H9 (cell line): ENCODE measurements around the gene ECSCR. TPM values are rescaled to one million over a fixed set of nuclear protein-coding genes. Genes with fewer than 3 reads are reported as not detected.

Experiments
- DNase-seq: peaks from one replicate; pipeline ENCODE4 v3.0.0-alpha.2; 2017
- H2AFZ ChIP-seq: one replicate; pipeline ENCODE4 v1.6.1; 2013; ENCODE audit warnings: mild to moderate bottlenecking, low read length, control low read depth, moderate library complexity
- H2AK5ac ChIP-seq: 2 replicates; pipeline ENCODE4 v1.6.1; 2013; ENCODE audit warnings: low read length, control low read depth, mixed read lengths; ENCODE audit not compliant: insufficient read length
- H2BK120ac ChIP-seq: one replicate; pipeline ENCODE4 v1.6.1; 2013; ENCODE audit warnings: low read depth, mild to moderate bottlenecking, low read length, control low read depth, inconsistent platforms; ENCODE audit not compliant: poor library complexity, severe bottlenecking
- H2BK12ac ChIP-seq: 2 replicates; pipeline ENCODE4 v1.6.1; 2013; ENCODE audit warnings: low read length, control low read depth, mixed read lengths, low read depth; ENCODE audit not compliant: insufficient read length
- H2BK15ac ChIP-seq: 2 replicates; pipeline ENCODE4 v1.6.1; 2013; ENCODE audit warnings: low read depth, low read length, control low read depth
- H2BK20ac ChIP-seq: one replicate; pipeline ENCODE4 v1.6.1; 2013; ENCODE audit warnings: low read depth, mild to moderate bottlenecking, low read length, control low read depth, inconsistent platforms; ENCODE audit not compliant: poor library complexity, severe bottlenecking
- H2BK5ac ChIP-seq: 2 replicates; pipeline ENCODE4 v1.6.1; 2013; ENCODE audit warnings: low read length, control low read depth, mixed read lengths; ENCODE audit not compliant: insufficient read length
- H3K14ac ChIP-seq: 2 replicates; pipeline ENCODE4 v1.6.1; 2013; ENCODE audit warnings: low read length, control low read depth; ENCODE audit not compliant: insufficient read depth
- H3K18ac ChIP-seq: 2 replicates; pipeline ENCODE4 v1.6.1; 2013; ENCODE audit warnings: low read depth, mild to moderate bottlenecking, mixed read lengths, low read length, control low read depth; ENCODE audit not compliant: insufficient read length
- H3K23ac ChIP-seq: 2 replicates; pipeline ENCODE4 v1.6.1; 2013; ENCODE audit warnings: low read length, control low read depth, mixed read lengths, low read depth; ENCODE audit not compliant: insufficient read length
- H3K23me2 ChIP-seq: 2 replicates; pipeline ENCODE4 v1.6.1; 2013; ENCODE audit warnings: low read depth, mild to moderate bottlenecking, mixed read lengths, low read length, control low read depth; ENCODE audit not compliant: insufficient read length, poor library complexity, severe bottlenecking
- H3K27ac ChIP-seq: 2 replicates; pipeline ENCODE4 v1.5.1; 2013; ENCODE audit warnings: low read length, control low read depth, mixed read lengths, low read depth; ENCODE audit not compliant: insufficient read length
- H3K27me3 ChIP-seq: 2 replicates; pipeline ENCODE4 v1.6.1; 2013; ENCODE audit warnings: low read length, control low read depth, inconsistent platforms; ENCODE audit not compliant: insufficient read depth
- H3K4ac ChIP-seq: 2 replicates; pipeline ENCODE4 v1.6.1; 2013; ENCODE audit warnings: low read depth, mild to moderate bottlenecking, control low read depth, inconsistent platforms, low read length, moderate library complexity
- H3K4me1 ChIP-seq: 2 replicates; pipeline ENCODE4 v1.6.1; 2013; ENCODE audit warnings: low read length, control low read depth, inconsistent platforms; ENCODE audit not compliant: insufficient read depth
- H3K4me2 ChIP-seq: 2 replicates; pipeline ENCODE4 v1.6.1; 2013; ENCODE audit warnings: low read length, control low read depth, mixed read lengths; ENCODE audit not compliant: insufficient read length, insufficient read depth
- H3K56ac ChIP-seq: 2 replicates; pipeline ENCODE4 v1.6.1; 2013; ENCODE audit warnings: low read depth, mild to moderate bottlenecking, mixed read lengths, low read length, control low read depth; ENCODE audit not compliant: insufficient read length
- H3K79me1 ChIP-seq: 2 replicates; pipeline ENCODE4 v1.6.1; 2013; ENCODE audit warnings: low read depth, mild to moderate bottlenecking, moderate library complexity, low read length, control low read depth, inconsistent platforms; ENCODE audit not compliant: insufficient read depth, poor library complexity, severe bottlenecking
- H3K79me2 ChIP-seq: 2 replicates; pipeline ENCODE4 v1.6.1; 2013; ENCODE audit warnings: low read length, control low read depth, inconsistent platforms; ENCODE audit not compliant: insufficient read depth
- H3K9ac ChIP-seq: 2 replicates; pipeline ENCODE4 v1.6.1; 2013; ENCODE audit warnings: low read length, control low read depth, mixed read lengths; ENCODE audit not compliant: insufficient read length; ENCODE audit errors: extremely low read depth
- H3K9me3 ChIP-seq: one replicate; pipeline ENCODE4 v1.6.1; 2013; ENCODE audit warnings: low read depth, low read length, inconsistent platforms; ENCODE audit not compliant: control insufficient read depth
- H3T11ph ChIP-seq: one replicate; pipeline ENCODE4 v1.6.1; 2013; ENCODE audit warnings: mild to moderate bottlenecking, low read length, control low read depth, inconsistent platforms
- H4K20me1 ChIP-seq: one replicate; pipeline ENCODE4 v1.6.1; 2013; ENCODE audit not compliant: control insufficient read depth, insufficient read length, insufficient read depth
- H4K5ac ChIP-seq: 2 replicates; pipeline ENCODE4 v1.6.1; 2013; ENCODE audit warnings: low read depth, mild to moderate bottlenecking, mixed read lengths, low read length, control low read depth; ENCODE audit not compliant: insufficient read length
- H4K8ac ChIP-seq: replicated peaks from 2 replicates; pipeline ENCODE4 v1.6.1; 2013; ENCODE audit warnings: low read length, control low read depth, mixed read lengths, low read depth; ENCODE audit not compliant: insufficient read length
- H4K91ac ChIP-seq: 2 replicates; pipeline ENCODE4 v1.6.1; 2013; ENCODE audit warnings: low read depth, mild to moderate bottlenecking, moderate library complexity, mixed read lengths, low read length, control low read depth; ENCODE audit not compliant: insufficient read length
- H3K27ac Mint-ChIP-seq, 3 experiments: 2 replicates in 2 of 3; 3 replicates in 1 of 3; pipeline ENCODE4 v1.8.0; 2020 to 2021; ENCODE audit warnings: mixed read lengths in 3 of 3, mild to moderate bottlenecking in 1 of 3, moderate library complexity in 1 of 3
- H3K27me3 Mint-ChIP-seq: 2 replicates; pipeline ENCODE4 v1.8.0; 2021; ENCODE audit warnings: low read depth, mild to moderate bottlenecking, moderate library complexity, mixed read lengths
- H3K36me3 Mint-ChIP-seq, 3 experiments: 2 replicates in 2 of 3; 3 replicates in 1 of 3; pipeline ENCODE4 v1.8.0; 2020 to 2021; ENCODE audit warnings: low read depth in 3 of 3, mixed read lengths in 3 of 3; ENCODE audit not compliant: insufficient read depth in 1 of 3
- H3K4me1 Mint-ChIP-seq, 2 experiments: 2 replicates each; pipeline ENCODE4 v1.8.0; 2020; ENCODE audit warnings: mixed read lengths in 2 of 2
- H3K4me3 Mint-ChIP-seq, 2 experiments: 2 replicates in 1 of 2; 3 replicates in 1 of 2; pipeline ENCODE4 v1.8.0; 2020 to 2021; ENCODE audit warnings: mild to moderate bottlenecking in 2 of 2, mixed read lengths in 2 of 2, moderate library complexity in 1 of 2
- H3K9me3 Mint-ChIP-seq, 2 experiments: 2 replicates in 1 of 2; 3 replicates in 1 of 2; pipeline ENCODE4 v1.8.0; 2020; ENCODE audit warnings: mild to moderate bottlenecking in 2 of 2, mixed read lengths in 2 of 2, moderate library complexity in 1 of 2
- WGBS: extraction: QIAGEN DNeasy Blood & Tissue Kit; methylation state at CpG from one replicate; pipeline ENCODE4 v1.1.7; 2013; ENCODE audit warnings: missing lambda C conversion rate, low lambda C conversion rate, mixed read lengths; ENCODE audit not compliant: insufficient read length; ENCODE audit errors: extremely low coverage; 5-methylcytosine and 5-hydroxymethylcytosine counted together
- total RNA-seq: library from RNA; stranded (reverse); gene quantifications from 2 replicates; pipeline ENCODE4 v1.2.1, GENCODE V29; 2021
- TF ChIP-seq, protein P1 (sequence below): fragments of 200-600 bp; sonication (generic); conservative IDR thresholded peaks from 3 replicates; pipeline ENCODE4 v1.8.0; 2021; ENCODE audit warnings: antibody characterized with exemption, mild to moderate bottlenecking

Gene ECSCR
- total RNA-seq, 1 experiment from 2014 or later: 1.6 TPM

DNA sequence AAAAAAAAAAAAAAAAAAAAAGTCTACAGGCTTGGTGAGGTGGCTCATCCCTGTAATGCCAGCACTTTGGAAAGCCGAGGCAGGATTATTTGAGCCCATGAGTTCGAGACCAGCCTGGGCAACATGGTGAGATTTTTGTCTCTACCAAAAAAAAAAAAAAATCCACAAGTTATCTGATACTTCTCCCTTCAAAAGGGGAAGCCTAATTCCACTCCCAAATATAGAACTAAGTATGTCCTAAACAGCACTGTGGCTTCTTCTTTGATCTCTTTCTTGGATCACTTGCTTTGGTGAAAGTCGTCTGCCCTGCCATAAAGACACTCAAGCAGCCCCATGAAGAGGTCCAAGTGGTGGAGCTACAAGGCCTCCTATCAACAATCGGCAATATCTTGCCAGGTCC is 38.8 kb upstream of the ECSCR start:
- peaks cover 31% of the 10 kb centered on the region in 2 experiments for H3K4me1 Mint-ChIP-seq
- no peak overlapping the region for H2BK12ac ChIP-seq
- H3K23me2 ChIP-seq: no peaks in the 10 kb centered on the region
- no peak overlapping the region for H3K27ac Mint-ChIP-seq
- no peak overlapping the region for H4K91ac ChIP-seq
- no peak overlapping the region for H4K5ac ChIP-seq
- no peak overlapping the region for H3K56ac ChIP-seq
- H2BK120ac ChIP-seq: no peak overlapping the region
- H2BK5ac ChIP-seq: no peak overlapping the region
- H3K79me1 ChIP-seq: no peaks in the 10 kb centered on the region
- TF ChIP-seq, protein P1, sequence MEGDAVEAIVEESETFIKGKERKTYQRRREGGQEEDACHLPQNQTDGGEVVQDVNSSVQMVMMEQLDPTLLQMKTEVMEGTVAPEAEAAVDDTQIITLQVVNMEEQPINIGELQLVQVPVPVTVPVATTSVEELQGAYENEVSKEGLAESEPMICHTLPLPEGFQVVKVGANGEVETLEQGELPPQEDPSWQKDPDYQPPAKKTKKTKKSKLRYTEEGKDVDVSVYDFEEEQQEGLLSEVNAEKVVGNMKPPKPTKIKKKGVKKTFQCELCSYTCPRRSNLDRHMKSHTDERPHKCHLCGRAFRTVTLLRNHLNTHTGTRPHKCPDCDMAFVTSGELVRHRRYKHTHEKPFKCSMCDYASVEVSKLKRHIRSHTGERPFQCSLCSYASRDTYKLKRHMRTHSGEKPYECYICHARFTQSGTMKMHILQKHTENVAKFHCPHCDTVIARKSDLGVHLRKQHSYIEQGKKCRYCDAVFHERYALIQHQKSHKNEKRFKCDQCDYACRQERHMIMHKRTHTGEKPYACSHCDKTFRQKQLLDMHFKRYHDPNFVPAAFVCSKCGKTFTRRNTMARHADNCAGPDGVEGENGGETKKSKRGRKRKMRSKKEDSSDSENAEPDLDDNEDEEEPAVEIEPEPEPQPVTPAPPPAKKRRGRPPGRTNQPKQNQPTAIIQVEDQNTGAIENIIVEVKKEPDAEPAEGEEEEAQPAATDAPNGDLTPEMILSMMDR: no peak
- peaks cover 5 to 8% (median 6%) of the 10 kb centered on the region in 3 experiments; a peak in 5 of 7 replicates for H3K36me3 Mint-ChIP-seq
- no peak overlapping the region for H3K4me2 ChIP-seq
- H3K9ac ChIP-seq: no peak overlapping the region
- H3K9me3 Mint-ChIP-seq: peaks cover 10 to 11% of the 10 kb centered on the region in 2 experiments
- H3K79me2 ChIP-seq: no peaks in the 10 kb centered on the region
- no peak overlapping the region for H3K23ac ChIP-seq
- no peak overlapping the region for H3K4me3 Mint-ChIP-seq
- H2BK20ac ChIP-seq: no peak overlapping the region
- H3K27me3 ChIP-seq: no peaks in the 10 kb centered on the region; the same call in 1 of the 2 replicates
- no peak overlapping the region for H3K27ac ChIP-seq
- no peak overlapping the region for H2AFZ ChIP-seq
- no peaks in the 10 kb centered on the region for H4K20me1 ChIP-seq
- no peak overlapping the region for H3K18ac ChIP-seq
- H3K4me1 ChIP-seq: peaks cover 3% of the 10 kb centered on the region; the same call in 1 of the 2 replicates
- no peak overlapping the region for H3T11ph ChIP-seq
- H3K14ac ChIP-seq: no peak overlapping the region
- no peaks in the 10 kb centered on the region for H3K9me3 ChIP-seq
- DNase-seq: no peak
- peaks cover 2% of the 10 kb centered on the region for H3K27me3 Mint-ChIP-seq
- no peak overlapping the region for H4K8ac ChIP-seq
- no peak overlapping the region for H3K4ac ChIP-seq
- H2BK15ac ChIP-seq: no peak overlapping the region
- H2AK5ac ChIP-seq: no peak overlapping the region
- WGBS: no CpG with 5 or more reads among the region's 4 CpGs
